ENCODE results near the gene ARMC12.

- no peak for TF ChIP-seq POLR2A (IDR thresholded peaks at IDR 0.05)
- TF ChIP-seq, protein P1, sequence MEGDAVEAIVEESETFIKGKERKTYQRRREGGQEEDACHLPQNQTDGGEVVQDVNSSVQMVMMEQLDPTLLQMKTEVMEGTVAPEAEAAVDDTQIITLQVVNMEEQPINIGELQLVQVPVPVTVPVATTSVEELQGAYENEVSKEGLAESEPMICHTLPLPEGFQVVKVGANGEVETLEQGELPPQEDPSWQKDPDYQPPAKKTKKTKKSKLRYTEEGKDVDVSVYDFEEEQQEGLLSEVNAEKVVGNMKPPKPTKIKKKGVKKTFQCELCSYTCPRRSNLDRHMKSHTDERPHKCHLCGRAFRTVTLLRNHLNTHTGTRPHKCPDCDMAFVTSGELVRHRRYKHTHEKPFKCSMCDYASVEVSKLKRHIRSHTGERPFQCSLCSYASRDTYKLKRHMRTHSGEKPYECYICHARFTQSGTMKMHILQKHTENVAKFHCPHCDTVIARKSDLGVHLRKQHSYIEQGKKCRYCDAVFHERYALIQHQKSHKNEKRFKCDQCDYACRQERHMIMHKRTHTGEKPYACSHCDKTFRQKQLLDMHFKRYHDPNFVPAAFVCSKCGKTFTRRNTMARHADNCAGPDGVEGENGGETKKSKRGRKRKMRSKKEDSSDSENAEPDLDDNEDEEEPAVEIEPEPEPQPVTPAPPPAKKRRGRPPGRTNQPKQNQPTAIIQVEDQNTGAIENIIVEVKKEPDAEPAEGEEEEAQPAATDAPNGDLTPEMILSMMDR (IDR thresholded peaks at IDR 0.05 in 4 of 5, conservative IDR thresholded peaks at IDR 0.05 in 1 of 5), result no peak
Measured at GRCh38 chr6:35747877-35748276, 11.0 kb downstream of the ARMC12 start.

Data from gastrocnemius medialis (tissue), 4 donors.